ENCODE data around the gene EIF2D.

The EIF2D gene

DNA sequence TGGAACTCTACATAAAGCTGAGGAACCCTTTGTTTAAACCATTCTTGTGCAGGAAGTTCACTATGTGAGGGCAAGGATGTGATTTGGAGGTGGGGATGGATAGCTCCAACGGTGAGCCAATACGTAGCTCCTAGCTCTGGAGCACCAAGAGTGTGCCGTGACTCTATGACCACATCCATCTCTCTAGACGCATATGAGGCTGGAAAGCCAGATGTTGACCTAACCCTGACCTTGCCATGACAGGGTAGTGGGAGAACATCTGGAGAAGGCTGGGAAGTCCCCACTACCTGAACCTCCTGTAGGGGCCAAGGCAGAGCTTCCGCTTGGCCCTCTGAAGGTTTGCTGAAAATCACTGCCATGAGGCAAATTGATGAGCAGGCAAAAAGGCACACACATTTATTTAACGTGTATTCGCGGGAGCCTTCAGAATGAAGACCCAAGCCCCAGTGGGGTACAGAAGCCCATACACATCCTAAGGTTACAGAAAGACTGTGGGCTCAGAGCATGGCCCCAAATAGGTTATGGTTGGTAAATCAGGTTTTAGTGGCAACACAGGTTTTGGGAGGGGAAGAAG is 43.4 kb downstream of the EIF2D start:
- DNase-seq: no peak

DNA sequence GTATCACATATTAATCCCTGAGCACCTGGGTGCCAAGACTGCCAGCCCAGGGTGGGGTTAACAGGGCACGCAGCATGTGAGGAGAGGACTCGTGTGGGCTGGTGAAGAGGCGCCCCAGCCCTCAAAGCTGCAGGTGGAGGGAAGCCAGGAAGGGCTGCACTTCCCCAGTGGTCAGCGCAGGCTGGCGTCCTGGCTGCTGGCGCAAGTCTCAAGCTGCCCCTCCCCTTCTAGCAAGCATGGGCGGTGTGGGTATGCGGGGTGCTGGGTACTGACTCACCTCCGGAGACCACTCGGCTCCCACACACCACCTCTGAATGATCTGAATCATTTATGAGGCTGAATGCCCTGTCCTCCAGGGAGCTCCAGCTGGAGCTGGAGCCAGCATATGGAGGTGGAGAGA is 44.0 kb downstream of the EIF2D start:
- DNase-seq: peak; percentile 46

DNA sequence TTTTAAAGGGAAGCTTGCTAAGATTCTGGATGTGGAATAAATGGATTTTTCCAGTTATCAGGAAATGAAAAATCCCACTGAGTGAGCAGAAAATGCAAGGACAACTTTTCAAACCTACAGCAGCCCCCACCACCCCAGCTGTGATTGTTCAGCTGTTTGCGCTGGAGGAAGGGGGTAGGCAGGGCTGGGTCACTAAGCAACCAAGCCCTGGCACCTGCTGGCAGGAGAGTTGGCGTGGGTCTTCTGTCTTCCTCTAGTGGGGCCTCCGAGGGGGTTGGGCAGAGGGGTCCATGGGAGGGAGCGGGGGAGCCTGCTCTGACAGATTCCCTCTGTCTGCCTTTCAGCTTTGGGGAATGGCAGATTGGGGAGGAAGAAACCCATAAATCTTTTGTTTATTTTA is 45.3 kb downstream of the EIF2D start:
- DNase-seq: no peak

DNA sequence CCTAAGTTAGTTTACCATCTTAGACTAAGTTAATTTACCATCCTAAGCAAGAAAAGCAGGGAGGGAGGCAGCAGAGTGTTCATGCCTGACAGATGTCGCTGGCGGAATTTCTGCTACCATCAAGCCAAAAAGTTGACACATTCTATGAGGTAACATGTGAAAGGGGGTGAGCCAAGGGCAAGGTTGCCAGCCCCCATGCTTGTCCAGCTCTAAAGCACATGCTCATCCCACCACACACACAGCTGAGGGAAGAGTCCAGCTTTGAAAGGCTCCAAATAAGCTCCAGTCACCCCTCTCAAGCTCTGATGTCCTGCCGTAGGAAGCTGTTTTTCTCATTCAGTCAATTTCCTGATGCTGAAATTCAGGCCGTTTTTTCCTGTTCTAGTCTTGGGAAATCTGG is 46.3 kb downstream of the EIF2D start:
- DNase-seq: no peak

DNA sequence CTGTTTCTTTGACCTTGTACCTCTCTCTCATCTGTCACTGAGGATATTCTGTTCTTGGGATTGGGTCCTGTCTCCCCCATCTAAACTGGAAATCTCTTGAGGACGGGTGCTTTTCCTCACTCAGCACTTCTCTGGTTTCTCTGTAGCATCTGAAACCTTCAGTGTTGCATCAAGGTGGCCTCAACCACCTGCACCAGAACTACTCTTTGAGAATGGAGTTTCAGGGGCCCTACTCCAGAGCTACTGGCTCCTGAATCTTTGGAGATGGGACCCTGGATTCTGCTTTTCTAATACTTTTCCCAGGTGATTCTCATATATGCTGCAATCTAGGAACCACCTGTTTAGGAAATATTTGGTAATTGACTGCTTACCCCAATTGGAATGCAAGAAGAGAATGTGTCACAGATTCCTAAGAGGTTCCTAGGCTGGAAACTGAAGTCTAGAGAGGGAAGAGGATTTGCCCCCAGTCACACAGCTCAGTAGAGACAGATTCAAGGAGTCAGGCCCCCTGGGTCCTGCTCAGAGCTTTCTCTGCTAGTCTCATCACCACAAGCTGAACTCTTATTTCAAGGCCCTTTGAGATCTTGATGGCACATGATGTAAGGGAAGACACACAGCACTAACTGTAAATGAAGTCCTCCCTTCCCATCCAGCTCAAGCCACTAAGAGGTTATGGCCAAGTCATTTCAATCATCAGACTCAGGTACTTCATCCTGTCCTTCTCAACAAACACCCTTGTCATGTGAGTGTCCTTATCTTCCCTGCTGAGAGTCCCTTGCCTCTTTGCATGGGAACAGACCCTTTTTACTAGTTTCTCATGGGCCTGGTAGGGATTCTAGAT is 48.7 kb downstream of the EIF2D start:
- DNase-seq: no peak

DNA sequence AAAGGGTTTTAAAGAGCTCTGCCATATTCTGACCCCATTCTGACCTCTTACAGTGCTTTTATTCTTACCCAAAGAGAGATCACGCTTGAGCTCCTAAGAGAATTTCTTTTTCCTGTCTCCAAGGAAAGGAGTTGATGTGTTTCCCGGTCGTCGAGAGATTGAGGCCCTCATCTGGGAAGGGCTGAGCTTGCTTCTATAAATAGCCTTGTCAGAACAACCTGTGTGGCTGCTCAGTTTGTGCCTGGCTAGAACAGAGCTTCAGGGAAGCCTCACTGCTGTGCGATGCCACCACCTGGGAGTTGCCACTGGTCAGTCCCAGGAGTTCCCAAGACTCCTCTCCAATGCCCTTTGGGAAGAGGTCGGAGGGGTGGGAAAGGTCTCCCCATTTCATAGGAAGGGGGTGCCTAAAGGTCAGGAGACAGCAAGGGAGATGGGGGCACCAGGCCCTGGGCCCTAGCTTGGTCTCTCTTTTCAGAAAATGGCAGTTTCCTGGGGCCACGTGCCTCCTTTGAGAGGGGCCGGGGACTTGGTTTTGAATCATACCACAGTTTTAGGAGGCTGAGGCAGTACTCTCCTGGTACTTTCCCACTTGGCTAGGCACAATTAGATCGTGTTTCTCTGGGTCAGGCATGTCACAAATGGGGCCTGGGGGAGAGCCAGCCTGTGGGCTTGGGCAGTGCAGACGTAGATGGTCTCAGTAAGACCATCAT is 52.1 kb downstream of the EIF2D start:
- DNase-seq: no peak

DNA sequence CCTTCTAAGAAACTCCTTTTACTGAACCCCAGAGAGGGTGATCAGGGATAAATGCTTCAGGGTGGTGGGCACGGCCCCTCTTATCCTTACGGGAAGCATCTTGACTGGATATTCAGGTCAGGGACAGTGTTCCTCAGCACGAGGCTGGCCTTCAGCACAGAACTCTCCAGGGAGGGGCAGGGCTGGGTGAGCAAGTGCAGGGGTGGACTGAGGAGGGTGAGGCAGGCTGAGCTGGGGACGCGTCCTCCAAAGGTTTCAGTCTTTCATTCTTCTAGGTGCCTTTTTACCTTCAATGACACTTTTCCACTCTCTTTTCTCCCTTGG is 52.6 kb downstream of the EIF2D start:
- DNase-seq: no peak

DNA sequence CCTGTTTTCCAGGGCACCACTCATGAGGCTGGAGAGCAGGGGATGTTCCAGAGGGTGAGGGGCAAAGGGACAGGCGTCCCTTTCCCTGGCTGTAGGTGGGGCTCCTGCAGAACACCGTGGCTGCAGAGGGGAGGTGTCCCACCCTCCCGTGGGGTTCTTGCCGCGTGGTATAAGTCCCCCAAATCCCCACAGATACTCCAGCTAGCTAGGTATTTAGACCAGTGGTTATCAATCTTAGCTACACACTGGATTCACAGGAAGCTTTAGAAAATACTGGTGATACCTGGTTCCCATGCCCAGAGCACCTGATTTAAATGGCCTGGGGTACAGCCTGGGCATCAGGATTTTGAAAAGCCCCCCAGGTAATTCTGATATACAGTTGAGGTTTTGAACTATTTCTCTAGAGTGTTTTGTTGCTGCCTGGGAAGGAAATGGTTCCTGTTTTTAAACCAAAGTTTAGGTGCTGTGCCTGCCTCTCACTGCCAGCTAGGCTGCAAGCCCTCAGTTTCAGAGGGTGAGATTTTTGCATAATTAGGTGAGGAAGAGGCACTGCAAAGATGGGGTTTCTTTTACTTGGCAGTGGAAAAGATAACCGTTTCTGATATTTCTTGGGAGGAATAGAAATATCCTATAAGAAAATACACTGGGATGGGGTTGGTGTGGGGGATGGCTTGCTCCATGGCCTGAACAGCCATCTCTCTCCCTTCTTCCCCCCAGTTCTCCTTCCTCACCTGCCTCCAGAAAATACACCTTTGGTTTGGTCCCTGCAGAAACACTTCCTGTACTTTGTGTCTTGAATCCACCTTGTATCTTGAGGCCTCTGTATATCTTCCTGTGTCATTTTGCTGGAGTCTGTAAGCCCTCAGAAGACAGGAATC is 53.2 kb downstream of the EIF2D start:
- DNase-seq: peak; percentile 49

DNA sequence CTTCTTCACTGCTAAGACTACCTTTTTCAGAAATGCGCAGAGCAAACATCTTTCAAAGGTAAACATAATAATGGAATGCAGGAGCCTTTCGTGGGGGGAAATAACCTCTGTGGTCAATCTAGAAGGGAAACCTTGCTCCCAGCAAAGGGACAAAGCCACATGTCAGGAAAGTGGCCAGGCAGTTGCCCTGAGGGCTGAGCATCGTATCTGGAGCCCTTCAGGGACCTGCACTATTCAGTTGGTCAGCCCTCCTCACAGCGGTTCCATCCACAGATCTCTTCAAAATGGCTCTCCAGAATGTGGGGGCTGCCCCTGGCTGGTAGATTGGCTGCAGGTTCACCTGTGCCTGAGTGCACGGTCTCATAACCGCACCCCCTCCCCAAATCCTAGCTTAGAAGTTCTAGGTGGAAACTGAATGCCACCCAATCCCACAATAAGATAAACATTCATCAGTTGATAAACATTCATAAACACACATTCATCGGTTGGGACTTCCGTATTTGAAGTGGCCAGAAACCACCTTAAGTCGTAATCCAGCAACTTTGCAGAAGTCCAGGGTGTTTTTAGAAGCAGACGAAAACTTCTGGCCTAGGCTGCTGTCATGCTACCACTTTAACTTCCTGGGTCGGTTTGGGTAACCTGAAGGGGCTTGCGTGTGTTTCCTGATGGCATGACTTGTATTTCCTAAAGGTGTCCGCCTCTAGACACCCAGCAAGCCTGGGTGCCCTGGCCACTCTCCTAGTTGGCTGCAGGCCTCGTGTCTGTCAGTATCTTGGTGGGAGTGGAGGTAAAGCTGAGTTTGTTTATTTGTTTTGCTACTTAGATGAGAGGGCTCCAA is 54.4 kb downstream of the EIF2D start:
- peak; percentile 64 for DNase-seq

DNA sequence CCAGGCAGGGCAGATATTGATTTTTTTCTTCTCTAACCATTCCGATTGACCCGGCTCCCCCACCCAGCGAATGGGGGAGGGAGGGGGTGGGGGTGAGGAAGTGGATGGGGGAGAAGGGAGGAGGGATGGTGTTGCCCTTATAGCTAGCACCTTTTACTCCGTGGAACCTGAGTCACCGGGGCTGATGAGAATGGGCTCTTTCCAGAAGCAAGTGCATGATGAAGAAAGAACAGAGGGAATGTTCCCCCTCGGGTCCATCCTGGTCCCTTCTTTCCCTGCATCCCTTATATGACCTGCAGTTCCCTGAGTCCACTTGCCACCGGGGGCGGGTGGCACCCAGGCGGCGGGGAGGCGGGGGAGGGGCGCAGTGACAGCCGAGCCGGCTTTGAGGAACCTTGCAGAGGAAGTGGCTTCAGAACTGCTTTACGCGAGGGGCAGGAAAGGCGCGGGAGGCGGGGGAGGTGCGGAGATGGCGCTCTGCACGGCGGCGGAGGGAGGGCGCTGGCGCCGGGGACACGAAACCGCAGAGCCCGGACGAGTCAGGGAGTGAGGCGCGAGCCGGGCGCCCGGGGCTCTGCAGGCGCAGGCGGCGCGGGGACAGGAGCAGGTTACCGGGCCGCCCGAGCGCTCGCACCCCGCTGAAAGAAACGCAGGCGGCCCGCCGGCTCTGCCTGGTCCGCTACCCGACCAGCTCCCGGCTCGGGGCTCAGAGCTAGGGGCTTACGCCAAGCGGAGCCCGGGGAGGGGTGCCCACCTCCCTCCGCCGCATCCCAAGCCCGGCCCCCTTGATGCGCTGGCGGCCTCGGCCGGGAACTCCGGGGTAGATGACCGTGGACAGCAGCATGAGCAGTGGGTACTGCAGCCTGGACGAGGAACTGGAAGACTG is 55.3 kb downstream of the EIF2D start:
- DNase-seq: peak; percentile 94

DNA sequence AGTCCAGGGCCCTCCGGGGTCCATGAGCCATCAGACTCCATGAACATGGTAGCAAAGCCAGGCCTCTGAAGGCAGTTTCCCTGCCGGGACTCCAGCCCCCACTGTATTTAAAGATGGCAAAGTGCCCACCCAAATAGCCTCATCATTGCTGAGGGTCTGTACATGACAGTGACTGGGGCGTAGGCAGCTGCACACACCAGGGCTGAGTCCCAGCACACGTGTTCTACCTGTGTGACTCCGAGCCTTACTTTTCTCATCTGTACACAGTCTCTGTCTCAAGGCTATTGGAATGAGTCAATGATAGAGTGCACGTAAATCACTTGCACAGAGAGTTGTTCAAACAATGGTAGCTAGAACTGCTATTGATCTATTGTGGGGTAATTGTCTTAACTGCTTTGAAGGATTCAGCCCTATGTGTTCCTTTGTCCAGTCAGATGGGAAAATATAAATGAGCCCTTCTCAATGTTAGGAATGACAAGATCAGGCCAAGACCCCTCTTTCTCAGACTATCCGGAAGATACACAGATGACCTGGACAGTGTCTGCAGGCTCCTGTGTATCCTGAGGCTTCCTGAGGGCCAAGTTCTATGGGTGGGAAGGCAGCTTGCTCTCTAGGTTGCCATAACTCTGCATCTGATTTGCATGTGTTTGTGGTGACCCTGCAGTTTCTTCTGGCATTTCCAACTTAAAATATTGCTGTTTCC is 56.1 kb downstream of the EIF2D start:
- DNase-seq: peak; percentile 60

DNA sequence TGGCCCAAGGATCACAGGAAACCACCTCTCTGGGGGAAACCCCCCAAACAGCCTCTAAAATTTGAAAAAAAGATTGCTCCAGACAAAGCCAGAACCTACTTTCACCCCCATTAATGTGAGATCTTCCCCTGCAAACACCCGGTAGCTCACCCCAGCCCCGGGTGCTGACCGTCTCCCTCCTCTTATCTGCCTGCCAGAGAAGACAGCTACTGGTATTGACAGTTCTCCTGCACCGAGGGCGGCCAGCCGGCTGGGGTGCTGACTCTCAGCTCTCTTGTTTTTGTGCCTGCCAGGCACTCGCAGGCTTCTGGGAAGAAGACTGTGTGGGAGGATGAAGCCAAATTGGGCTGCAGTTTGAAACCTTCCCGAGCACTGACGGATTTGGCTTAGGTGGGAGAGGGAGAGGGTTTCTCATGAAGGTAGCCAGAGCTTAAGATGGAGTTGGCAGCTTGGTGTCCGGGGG is 56.8 kb downstream of the EIF2D start:
- peak; percentile 57 for DNase-seq

DNA sequence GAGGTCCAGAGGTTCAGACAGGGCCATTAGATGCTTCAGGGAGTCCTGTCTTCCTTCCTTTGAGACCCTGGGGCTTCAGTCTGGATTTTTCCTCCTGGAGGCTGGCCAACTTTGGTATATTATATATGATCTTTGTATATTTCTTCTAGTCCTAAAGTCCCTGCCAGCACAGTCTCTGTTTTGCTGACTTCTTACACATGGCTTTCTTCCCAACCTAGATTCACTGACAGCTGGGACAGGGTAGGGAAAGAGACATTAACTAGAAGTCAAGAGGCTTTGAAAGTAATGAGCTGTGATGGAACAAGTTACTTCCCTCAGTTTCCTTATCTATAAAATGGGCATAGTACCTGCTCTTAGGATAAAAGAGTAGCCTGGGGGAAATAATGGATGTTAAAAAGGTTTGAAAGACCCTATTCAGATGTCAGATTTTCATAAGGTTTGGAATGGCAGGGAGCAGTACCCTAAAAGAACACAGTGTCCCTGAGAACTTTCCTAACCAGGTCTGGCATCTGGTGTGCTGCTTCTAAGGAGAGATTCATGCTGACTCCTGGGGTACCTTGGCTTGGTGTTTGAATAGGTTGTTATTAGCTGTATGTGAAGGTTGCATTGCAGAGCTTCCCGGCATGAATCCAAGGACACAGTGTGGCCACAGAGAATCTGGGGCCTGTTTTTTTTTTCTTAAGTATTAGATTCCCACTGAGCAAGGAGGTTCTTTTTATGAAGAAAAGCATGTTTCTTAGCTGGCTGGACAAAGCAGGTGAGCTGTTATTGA is 57.4 kb downstream of the EIF2D start:
- no peak for DNase-seq

DNA sequence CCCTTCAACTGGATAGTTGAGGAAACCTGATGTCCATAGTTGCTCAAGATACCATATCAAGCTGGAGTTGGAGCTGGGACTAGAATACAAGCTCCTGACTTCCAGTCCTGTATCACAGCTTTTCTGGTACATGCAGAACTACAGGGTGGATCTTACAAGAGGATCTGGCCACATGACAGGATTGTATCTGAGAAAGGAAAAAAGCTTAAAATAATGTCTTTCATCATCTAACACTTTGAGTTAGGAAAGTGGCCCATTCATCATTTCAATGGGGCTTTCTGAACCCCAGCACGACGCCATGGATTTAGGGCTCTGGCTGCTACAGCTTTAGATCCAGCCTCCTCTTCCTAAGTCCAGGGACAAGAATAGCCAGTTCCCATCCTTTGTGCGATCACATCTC is 58.1 kb downstream of the EIF2D start:
- DNase-seq: no peak

DNA sequence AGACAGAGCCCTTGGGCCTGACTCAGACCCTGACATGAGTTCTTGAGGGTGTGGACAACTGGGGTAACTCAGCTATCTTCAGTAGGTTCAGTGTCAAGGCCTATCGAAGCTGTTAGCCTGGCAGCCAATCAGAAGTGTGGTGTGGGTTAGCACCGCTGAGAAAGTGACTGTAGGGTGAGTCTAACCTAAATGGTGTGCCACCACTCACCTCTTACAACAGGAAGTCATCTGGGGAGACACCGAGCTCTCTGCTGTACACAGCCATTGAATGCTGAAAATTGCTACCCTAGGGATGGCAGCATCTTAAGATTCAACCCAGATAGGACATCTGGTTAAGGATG is 60.3 kb downstream of the EIF2D start:
- DNase-seq: peak; percentile 83

DNA sequence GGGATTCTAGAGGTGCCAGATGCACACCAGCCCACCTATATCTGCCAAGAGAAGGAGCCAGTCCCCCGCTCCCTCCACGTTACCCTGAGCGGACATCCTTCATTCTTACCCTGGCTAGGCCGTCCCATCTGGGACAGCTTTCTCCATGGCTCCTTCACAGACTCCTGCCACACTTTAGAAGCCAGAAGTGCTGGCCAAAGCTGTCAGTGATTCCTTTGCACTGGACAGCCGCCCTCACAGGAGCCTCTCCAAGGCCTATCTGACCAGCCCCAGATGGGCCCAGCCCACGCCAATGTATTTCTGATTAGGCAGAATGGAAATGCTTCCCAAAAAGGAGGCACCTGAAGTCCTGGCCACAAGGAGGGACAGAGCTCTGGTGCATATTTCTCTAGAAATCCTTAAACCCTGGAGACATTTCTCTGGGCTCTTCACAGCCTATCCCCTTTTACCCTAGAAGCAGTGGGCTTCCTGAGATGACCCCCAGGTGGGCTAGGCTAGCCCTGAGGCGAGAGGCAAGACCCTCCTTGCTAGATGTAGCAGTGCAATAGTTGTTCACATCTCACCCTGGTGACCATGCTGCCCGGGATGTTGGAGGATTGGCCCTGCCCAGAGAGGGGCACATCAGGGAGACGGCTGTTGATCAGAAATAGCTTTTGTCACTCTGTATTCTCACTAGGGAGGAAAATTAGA is 60.8 kb downstream of the EIF2D start:
- DNase-seq: no peak

DNA sequence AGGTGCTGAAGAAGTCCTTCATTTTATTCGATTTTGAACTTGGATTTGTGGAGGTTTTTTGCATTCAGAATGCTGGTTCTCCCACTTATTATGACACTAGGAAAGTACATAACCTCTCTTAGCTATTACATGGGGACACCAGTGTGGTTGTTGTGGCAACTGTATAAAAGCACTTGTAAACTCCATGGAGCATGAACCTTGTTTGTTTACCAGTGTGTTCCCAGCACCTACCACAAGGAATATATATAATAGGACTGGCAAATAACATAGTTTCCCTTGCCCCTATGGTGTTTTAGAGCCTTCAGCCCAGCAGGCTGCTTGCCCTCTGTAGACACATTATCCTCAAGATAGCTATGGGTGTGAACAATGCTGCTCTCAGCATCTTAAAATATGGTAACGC is 61.8 kb downstream of the EIF2D start:
- DNase-seq: no peak

DNA sequence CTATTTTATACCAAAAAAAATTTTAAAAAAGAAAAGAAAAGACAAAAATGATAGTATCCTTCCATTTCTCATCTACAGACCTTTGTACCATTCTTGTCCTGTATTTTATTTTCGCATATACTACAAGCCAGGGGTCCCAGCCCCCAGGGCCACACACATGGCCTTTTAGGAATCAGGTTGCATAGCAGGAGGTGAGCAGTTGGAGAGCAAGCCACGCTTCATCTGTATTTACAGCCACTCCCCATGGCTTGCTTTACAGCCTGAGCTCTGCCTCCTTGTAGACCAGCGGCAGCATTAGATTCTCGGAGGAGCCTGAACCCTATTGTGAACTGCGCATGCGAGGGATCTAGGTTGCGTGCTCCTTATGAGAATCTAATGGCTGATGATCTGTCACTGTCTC is 65.2 kb downstream of the EIF2D start:
- no peak for DNase-seq

DNA sequence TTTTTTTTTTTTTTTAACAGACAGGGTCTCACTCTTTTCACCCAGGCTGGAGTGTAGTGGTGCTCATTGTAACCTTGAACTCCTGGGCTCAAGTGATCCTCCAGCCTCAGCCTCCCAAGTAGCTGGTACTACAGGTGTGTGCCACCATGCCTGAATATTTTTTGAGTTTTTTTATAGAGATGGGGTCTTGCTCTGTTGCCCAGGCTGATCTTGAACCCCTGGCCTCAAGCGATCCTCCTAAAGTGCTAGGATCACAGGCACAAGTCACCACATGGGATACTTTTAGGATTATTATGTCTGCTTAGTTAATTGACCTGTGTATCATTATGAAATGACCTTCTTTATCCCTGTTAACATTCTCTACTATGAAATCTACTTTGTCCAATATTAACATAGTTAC is 66.9 kb downstream of the EIF2D start:
- no peak for DNase-seq

Measured in CD4-positive, alpha-beta T cell treated with Interleukin-6 for 4 hours (primary cell).